ENCODE data around the gene LRRN2. TPM values are rescaled to one million over a fixed set of nuclear protein-coding genes. Genes with fewer than 3 reads are reported as not detected.

LRRN2 gene
- total RNA-seq, 1 experiment from 2014 or later = 5.8 TPM

GRCh38 chr1:204688007-204688406 lies 2.5 kb upstream of the LRRN2 start:
- no peak overlapping the region for H3K4ac ChIP-seq (ENCODE audit: low read depth, low read length)
- Mint-ChIP-seq H3K4me1 (peaks cover 19 to 29% of the 10 kb centered on the region in 2 experiments), H3K9me3 (no peaks in the 10 kb centered on the region), H3K27ac (no peak overlapping the region), H3K36me3 (ENCODE audit: insufficient read depth in 1 of 3, low read depth in 3 of 3) (0 out of 7 replicates have a peak, but pooled peaks cover 0 to 1% (median 0%) of the 10 kb centered on the region in 3 experiments), H3K27me3 (ENCODE audit: low read depth) (peaks cover 75% of the 10 kb centered on the region), H3K4me3 (no peak overlapping the region)
- no peak overlapping the region for H2BK5ac ChIP-seq (ENCODE audit: insufficient read length, low read length)
- TF ChIP-seq, protein P1, sequence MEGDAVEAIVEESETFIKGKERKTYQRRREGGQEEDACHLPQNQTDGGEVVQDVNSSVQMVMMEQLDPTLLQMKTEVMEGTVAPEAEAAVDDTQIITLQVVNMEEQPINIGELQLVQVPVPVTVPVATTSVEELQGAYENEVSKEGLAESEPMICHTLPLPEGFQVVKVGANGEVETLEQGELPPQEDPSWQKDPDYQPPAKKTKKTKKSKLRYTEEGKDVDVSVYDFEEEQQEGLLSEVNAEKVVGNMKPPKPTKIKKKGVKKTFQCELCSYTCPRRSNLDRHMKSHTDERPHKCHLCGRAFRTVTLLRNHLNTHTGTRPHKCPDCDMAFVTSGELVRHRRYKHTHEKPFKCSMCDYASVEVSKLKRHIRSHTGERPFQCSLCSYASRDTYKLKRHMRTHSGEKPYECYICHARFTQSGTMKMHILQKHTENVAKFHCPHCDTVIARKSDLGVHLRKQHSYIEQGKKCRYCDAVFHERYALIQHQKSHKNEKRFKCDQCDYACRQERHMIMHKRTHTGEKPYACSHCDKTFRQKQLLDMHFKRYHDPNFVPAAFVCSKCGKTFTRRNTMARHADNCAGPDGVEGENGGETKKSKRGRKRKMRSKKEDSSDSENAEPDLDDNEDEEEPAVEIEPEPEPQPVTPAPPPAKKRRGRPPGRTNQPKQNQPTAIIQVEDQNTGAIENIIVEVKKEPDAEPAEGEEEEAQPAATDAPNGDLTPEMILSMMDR (conservative IDR thresholded peaks at IDR 0.05) = no peak
- H4K5ac ChIP-seq (ENCODE audit: insufficient read length, low read depth, low read length) = no peak overlapping the region
- no peak overlapping the region for H2BK120ac ChIP-seq (ENCODE audit: low read depth, low read length, poor library complexity, severe bottlenecking)
- H3K27me3 ChIP-seq (ENCODE audit: insufficient read depth, low read length) = peaks cover 14% of the 10 kb centered on the region; the same call in 1 of the 2 replicates
- no CpG with 5 or more reads among the region's 2 CpGs for WGBS (ENCODE audit: extremely low coverage, insufficient read length, low lambda C conversion rate)
- H3K23ac ChIP-seq (ENCODE audit: insufficient read length, low read depth, low read length) = no peak overlapping the region
- H2BK20ac ChIP-seq (ENCODE audit: low read depth, low read length, poor library complexity, severe bottlenecking) = no peak overlapping the region
- no peaks in the 10 kb centered on the region; the same call in 1 of the 2 replicates for H3K4me1 ChIP-seq (ENCODE audit: insufficient read depth, low read length)
- no peaks in the 10 kb centered on the region for H3K79me2 ChIP-seq (ENCODE audit: insufficient read depth, low read length)
- no peak overlapping the region for H3K14ac ChIP-seq (ENCODE audit: insufficient read depth, low read length)
- peaks cover 15% of the 10 kb centered on the region for H3K23me2 ChIP-seq (ENCODE audit: insufficient read length, low read depth, low read length, poor library complexity, severe bottlenecking)
- no peak overlapping the region for H3K56ac ChIP-seq (ENCODE audit: insufficient read length, low read depth, low read length)
- H2BK12ac ChIP-seq (ENCODE audit: insufficient read length, low read depth, low read length) = no peak overlapping the region
- no peak overlapping the region for H3K18ac ChIP-seq (ENCODE audit: insufficient read length, low read depth, low read length)
- no peak overlapping the region for H2AFZ ChIP-seq (ENCODE audit: low read length)
- H4K91ac ChIP-seq (ENCODE audit: insufficient read length, low read depth, low read length) = no peak overlapping the region
- no peak overlapping the region for H3K27ac ChIP-seq (ENCODE audit: insufficient read length, low read depth, low read length)
- H3K79me1 ChIP-seq (ENCODE audit: insufficient read depth, low read depth, low read length, poor library complexity, severe bottlenecking) = no peaks in the 10 kb centered on the region
- H3K4me2 ChIP-seq (ENCODE audit: insufficient read depth, insufficient read length, low read length) = no peak overlapping the region
- no peaks in the 10 kb centered on the region for H3K9me3 ChIP-seq (ENCODE audit: control insufficient read depth, low read depth, low read length)
- H2BK15ac ChIP-seq (ENCODE audit: low read depth, low read length) = no peak overlapping the region
- DNase-seq = no peak
- no peaks in the 10 kb centered on the region for H4K20me1 ChIP-seq (ENCODE audit: control insufficient read depth, insufficient read depth, insufficient read length)
- H3K9ac ChIP-seq (ENCODE audit: extremely low read depth, insufficient read length, low read length) = no peak overlapping the region
- no peak overlapping the region for H2AK5ac ChIP-seq (ENCODE audit: insufficient read length, low read length)
- no peak overlapping the region for H4K8ac ChIP-seq (replicated peaks; ENCODE audit: insufficient read length, low read depth, low read length)
- no peak overlapping the region for H3T11ph ChIP-seq (ENCODE audit: low read length)
